A673 (cell line): ENCODE data around the gene TWSG1. TPM values are rescaled to one million over a fixed set of nuclear protein-coding genes. Genes with fewer than 3 reads are reported as not detected.
"Not testable (repeated sequence)": the region's sequence is repeated elsewhere in the genome, so short reads cannot be mapped to it uniquely, and the experiment has no call there.

Experiments used
- BruUV-seq: library from RNA; stranded (reverse); fragments of 400-500 nt; replicated peaks from 2 replicates; lab custom pipeline; 2021; lab: Mats Ljungman, UMichigan
- CTCF ChIA-PET: fragments of 300-600 bp; sonication (Branson Sonifier 250); formaldehyde crosslinking; loops from one replicate; lab custom pipeline; 2022; ENCODE audit warnings: antibody characterized with exemption; lab: Charles Lee
- POLR2A ChIA-PET: fragments of 300-600 bp; sonication (Branson Sonifier 250); formaldehyde crosslinking; loops from one replicate; lab custom pipeline; 2022; ENCODE audit warnings: antibody characterized with exemption; ENCODE audit not compliant: low non-redundant PET; lab: Charles Lee
- DNase-seq: peaks from one replicate; pipeline ENCODE4 v3.0.0-alpha.2; 2015; ENCODE audit warnings: low spot score
- H3K27ac ChIP-seq: fragments of 200-600 bp; sonication (generic); 2 replicates; pipeline ENCODE4 v1.5.1; 2016; ENCODE audit warnings: mixed run types, low read depth, mild to moderate bottlenecking, mixed read lengths, antibody characterized with exemption, low read length; ENCODE audit not compliant: poor library complexity, severe bottlenecking
- H3K27me3 ChIP-seq: fragments of 200-600 bp; sonication (generic); replicated peaks from 2 replicates; pipeline ENCODE4 v1.6.1; 2017; ENCODE audit warnings: mixed run types, low read depth, mild to moderate bottlenecking, mixed read lengths, antibody characterized with exemption, low read length; ENCODE audit not compliant: insufficient read depth, poor library complexity
- H3K36me3 ChIP-seq: fragments of 200-600 bp; sonication (generic); 2 replicates; pipeline ENCODE4 v1.6.1; 2016; ENCODE audit warnings: mixed run types, mild to moderate bottlenecking, mixed read lengths, antibody characterized with exemption, low read length; ENCODE audit not compliant: insufficient read depth, poor library complexity, severe bottlenecking
- H3K4me1 ChIP-seq: fragments of 200-600 bp; sonication (generic); 2 replicates; pipeline ENCODE4 v1.6.1; 2017; ENCODE audit warnings: mixed run types, mild to moderate bottlenecking, mixed read lengths, antibody characterized with exemption, low read length; ENCODE audit not compliant: insufficient read depth, poor library complexity, severe bottlenecking
- H3K4me3 ChIP-seq: fragments of 200-600 bp; sonication (generic); 2 replicates; pipeline ENCODE4 v1.5.1; 2016; ENCODE audit warnings: low read depth, mixed run types, mild to moderate bottlenecking, mixed read lengths, low read length; ENCODE audit not compliant: poor library complexity, severe bottlenecking
- H3K9me3 ChIP-seq: fragments of 200-600 bp; sonication (generic); 2 replicates; pipeline ENCODE4 v1.6.1; 2016; ENCODE audit warnings: mixed run types, low read depth, mild to moderate bottlenecking, mixed read lengths, antibody characterized with exemption, low read length; ENCODE audit not compliant: poor library complexity, severe bottlenecking
- CTCF ChIP-seq: fragments of 300-800, 200-600 bp; sonication (generic); conservative IDR thresholded peaks from 2 replicates; pipeline ENCODE4 v1.5.1; 2017; ENCODE audit warnings: low read depth, mild to moderate bottlenecking, antibody characterized with exemption, low read length, moderate library complexity, mixed read lengths
- EZH2 ChIP-seq: fragments of 200-600 bp; sonication (generic); IDR thresholded peaks from 2 replicates; pipeline ENCODE4 v1.6.1; 2017; ENCODE audit warnings: borderline replicate concordance, low read depth, mild to moderate bottlenecking, mixed read lengths, antibody characterized with exemption, low read length; ENCODE audit not compliant: poor library complexity, severe bottlenecking
- intact Hi-C: fragments of 100-400 bp; cut with micrococcal nuclease; formaldehyde crosslinking; loops from one replicate; pipeline ENCODE4 v1.10.0; 2022; ENCODE audit not compliant: unreplicated experiment
- total RNA-seq: library from RNA; stranded (reverse); gene quantifications from 2 replicates; pipeline ENCODE4 v1.2.3, GENCODE V29; 2021

Gene TWSG1
- total RNA-seq, 1 experiment from 2014 or later, result 34.9 TPM

- no peak for TF ChIP-seq EZH2
- no peak for TF ChIP-seq CTCF
- BruUV-seq, result no TSS peak
- ChIA-PET POLR2A (no interaction called here), CTCF (no interaction called here)
- intact Hi-C loops, result no loop called here
- no peak for DNase-seq
- no peak overlapping the region for H3K27ac ChIP-seq
- H3K4me3 ChIP-seq, result no peak overlapping the region
- H3K36me3 ChIP-seq, result no peaks in the 10 kb centered on the region
- H3K4me1 ChIP-seq, result no peaks in the 10 kb centered on the region
- H3K27me3 ChIP-seq, result no peaks in the 10 kb centered on the region
- H3K9me3 ChIP-seq, result peaks cover 8% of the 10 kb centered on the region
Measured at GRCh38 chr18:9446839-9447238, 112.3 kb downstream of the TWSG1 start.

- no peaks in the 10 kb centered on the region for H3K36me3 ChIP-seq
- H3K4me1 ChIP-seq, result no peaks in the 10 kb centered on the region
- POLR2A ChIA-PET, result no interaction called here
- no TSS peak for BruUV-seq
- no peak for DNase-seq
- peaks cover 8% of the 10 kb centered on the region for H3K9me3 ChIP-seq
- H3K27ac ChIP-seq, result no peak overlapping the region
- intact Hi-C loops, result no loop called here
- TF ChIP-seq CTCF, result no peak
- TF ChIP-seq EZH2, result no peak
- H3K27me3 ChIP-seq, result no peaks in the 10 kb centered on the region
- CTCF ChIA-PET, result no interaction called here
- no peak overlapping the region for H3K4me3 ChIP-seq
Measured at GRCh38 chr18:9447334-9447733, 112.8 kb downstream of the TWSG1 start.

- DNase-seq, result no peak
- H3K9me3 ChIP-seq, result peaks cover 8% of the 10 kb centered on the region
- ChIA-PET POLR2A (no interaction called here), CTCF (no interaction called here)
- TF ChIP-seq EZH2 (no peak), CTCF (no peak)
- H3K27ac ChIP-seq, result no peak overlapping the region
- no peak overlapping the region for H3K4me3 ChIP-seq
- H3K27me3 ChIP-seq, result no peaks in the 10 kb centered on the region
- BruUV-seq, result no TSS peak
- no peaks in the 10 kb centered on the region for H3K36me3 ChIP-seq
- intact Hi-C loops, result no loop called here
- H3K4me1 ChIP-seq, result no peaks in the 10 kb centered on the region
Measured at GRCh38 chr18:9449600-9450414, 115.2 kb downstream of the TWSG1 start.

- H3K27me3 ChIP-seq, H3K36me3 ChIP-seq, BruUV-seq, intact Hi-C loops, H3K4me3 ChIP-seq, CTCF ChIA-PET, POLR2A ChIA-PET, DNase-seq, H3K4me1 ChIP-seq, H3K27ac ChIP-seq: not testable (repeated sequence)
- H3K9me3 ChIP-seq, result peaks cover 14% of the 10 kb centered on the region
Measured at GRCh38 chr18:9450920-9451319, 116.3 kb downstream of the TWSG1 start.
